Omental fat pad (tissue), 4 donors: ENCODE measurements around the gene FAM193A. TPM values are rescaled to one million over a fixed set of nuclear protein-coding genes. Genes with fewer than 3 reads are reported as not detected.

Experiments used
- ATAC-seq: fragments of 150-250 bp; one replicate; pipeline ENCODE4 v1.9.1; 2016; ENCODE audit warnings: mild to moderate bottlenecking, moderate library complexity; ENCODE audit not compliant: low FRiP score
- DNase-seq: peaks from one replicate; pipeline ENCODE4 v3.0.0-alpha.2; 2019; ENCODE audit warnings: low spot score
- CTCF ChIP-seq, 3 donors: fragments of 450-650 bp; IDR thresholded peaks; one replicate each; pipeline ENCODE4 v1.5.1; 2016 to 2017; ENCODE audit warnings: antibody characterized with exemption in 3 of 3, mild to moderate bottlenecking in 3 of 3, moderate library complexity in 2 of 3
- small RNA-seq: library from RNA; depleted of rRNA; stranded (forward); fragments of <200 nt; gene quantifications from one replicate; pipeline ENCODE3, GENCODE V24; 2016
- total RNA-seq, 4 donors: library from RNA; depleted of rRNA; stranded (reverse); fragments of >200 nt; gene quantifications; one replicate each; pipeline ENCODE4 v1.1.0, GENCODE V29; 2016

Gene FAM193A
- total RNA-seq, 4 donors from 2014 or later = 16.7 to 30.1 (median 24.9) TPM

DNA sequence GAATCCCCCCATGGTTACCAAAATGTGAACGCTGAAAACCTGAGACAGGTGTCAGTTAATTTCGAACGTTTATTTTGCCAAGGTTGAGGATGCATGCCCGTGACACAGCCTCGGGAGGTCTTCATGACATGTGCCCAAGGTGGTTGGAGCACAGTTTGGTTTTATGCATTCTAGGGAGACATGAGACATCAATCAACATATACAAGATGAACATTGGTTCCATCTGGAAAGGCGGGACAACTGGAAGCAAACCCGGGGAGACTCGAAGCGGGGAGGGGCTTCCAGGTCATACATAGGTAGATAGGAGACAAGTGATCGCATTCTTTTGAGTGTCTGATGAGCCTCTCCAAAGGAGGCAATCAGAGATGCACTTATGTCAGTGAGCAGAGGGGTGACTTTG lies 245.5 kb downstream of the FAM193A start:
- ATAC-seq = no peak
- no peak for TF ChIP-seq CTCF (IDR thresholded peaks at IDR 0.05)
- DNase-seq = no peak

Small RNAs within 50 kb of the gene (small RNA-seq; reads per million reads assigned to genes)
- not detected for gene CR545473.1
- gene RF00019 = not detected

Other genes with a start within 250 kb of the FAM193A start
- gene ZFYVE28, start 118.0 kb upstream of the FAM193A start, total RNA-seq = 10 to 100 TPM in 2 of 4 donors, 1 to 10 TPM in 2; 7.1 to 24.5 (median 16.7) TPM
- gene CFAP99, start 117.7 kb upstream of the FAM193A start, total RNA-seq = under 1 TPM in 2 of 4 donors, not detected in 2; 0.32 to 0.60 TPM
- gene RNF4, start 67.5 kb upstream of the FAM193A start, total RNA-seq = 10 to 100 TPM; 38.5 to 90.1 (median 44.5) TPM
- gene TNIP2, start 219.7 kb downstream of the FAM193A start, total RNA-seq = 100 to 1,000 TPM in 1 of 4 donors, 10 to 100 TPM in 3; 50.1 to 108 (median 75.4) TPM